H1 (cell line): ENCODE measurements around the gene CDC123. TPM values are rescaled to one million over a fixed set of nuclear protein-coding genes. Genes with fewer than 3 reads are reported as not detected.
"Not testable (repeated sequence)": the region's sequence is repeated elsewhere in the genome, so short reads cannot be mapped to it uniquely, and the experiment has no call there.

Experiments
- CTCF ChIA-PET: fragments of 300-600 bp; sonication (Branson Sonifier 250); formaldehyde crosslinking; loops from one replicate; lab custom pipeline; 2021; ENCODE audit not compliant: partially characterized antibody; lab: Charles Lee
- POLR2A ChIA-PET: fragments of 300-600 bp; sonication (Branson Sonifier 250); formaldehyde crosslinking; loops from one replicate; lab custom pipeline; 2021; ENCODE audit warnings: inconsistent platforms; ENCODE audit not compliant: partially characterized antibody; lab: Charles Lee
- DNase-seq, 2 experiments: peaks; one replicate each; pipeline versions ENCODE4 v3.0.0 to v3.0.0-alpha.2; 2010 to 2022; ENCODE audit warnings: low spot score in 2 of 2, low read depth in 1 of 2, mixed read lengths in 1 of 2
- FAIRE-seq: peaks from 2 replicates; lab custom pipeline; 2011; peaks lifted over from hg19 to GRCh38; lab: Jason Lieb, UNC
- H2AFZ ChIP-seq: 2 replicates; pipeline ENCODE4 v1.8.1; 2012; ENCODE audit warnings: low read length, inconsistent platforms
- H2AK5ac ChIP-seq: 2 replicates; pipeline ENCODE4 v1.6.1; 2013; ENCODE audit warnings: low read depth, low read length
- H2BK120ac ChIP-seq: replicated peaks from 2 replicates; pipeline ENCODE3; 2013; ENCODE audit warnings: low read depth, low read length, inconsistent platforms
- H2BK12ac ChIP-seq: 2 replicates; pipeline ENCODE4 v1.6.1; 2013; ENCODE audit warnings: low read depth, low read length
- H2BK15ac ChIP-seq: 2 replicates; pipeline ENCODE4 v1.6.1; 2013; ENCODE audit warnings: low read length
- H2BK20ac ChIP-seq: 2 replicates; pipeline ENCODE4 v1.6.1; 2013; ENCODE audit warnings: low read length
- H2BK5ac ChIP-seq: 2 replicates; pipeline ENCODE4 v1.6.1; 2013; ENCODE audit warnings: low read depth, low read length
- H3K14ac ChIP-seq: 2 replicates; pipeline ENCODE4 v1.6.1; 2013; ENCODE audit warnings: inconsistent platforms; ENCODE audit not compliant: insufficient read length
- H3K18ac ChIP-seq: 2 replicates; pipeline ENCODE4 v1.6.1; 2013; ENCODE audit warnings: low read length; ENCODE audit errors: extremely low read depth
- H3K23ac ChIP-seq: 2 replicates; pipeline ENCODE4 v1.6.1; 2013; ENCODE audit warnings: inconsistent platforms; ENCODE audit not compliant: insufficient read length
- H3K23me2 ChIP-seq: 2 replicates; pipeline ENCODE4 v1.6.1; 2013; ENCODE audit warnings: low read depth, low read length
- H3K27ac ChIP-seq: 2 replicates; pipeline ENCODE4 v1.6.1; 2011; ENCODE audit warnings: low read depth, low read length, inconsistent platforms
- H3K27me3 ChIP-seq, 4 experiments: replicated peaks in 1 of 4; 1 replicate in 1 of 4; 2 replicates in 3 of 4; pipeline versions ENCODE4 v1.6.1 to v1.8.1; 2011 to 2013; ENCODE audit warnings: low read length in 3 of 4, mild to moderate bottlenecking in 3 of 4, inconsistent platforms in 2 of 4, mixed read lengths in 2 of 4, moderate library complexity in 1 of 4; ENCODE audit not compliant: control insufficient read depth in 3 of 4, insufficient read depth in 3 of 4; ENCODE audit errors: extremely low read depth in 1 of 4
- H3K36me3 ChIP-seq, 4 experiments: 2 replicates each; pipeline versions ENCODE4 v1.6.1 to v1.8.1; 2011 to 2013; ENCODE audit warnings: mild to moderate bottlenecking in 4 of 4, low read length in 3 of 4, moderate library complexity in 2 of 4, control low read depth in 1 of 4, inconsistent platforms in 1 of 4; ENCODE audit not compliant: insufficient read depth in 4 of 4, control insufficient read depth in 2 of 4
- H3K4ac ChIP-seq: replicated peaks from 2 replicates; pipeline ENCODE3; 2013; ENCODE audit warnings: low read length, low read depth, mixed read lengths, inconsistent platforms; ENCODE audit not compliant: insufficient read length
- H3K4me1 ChIP-seq, 4 experiments: replicated peaks in 1 of 4; 1 replicate in 1 of 4; 2 replicates in 3 of 4; pipeline versions ENCODE4 v1.6.1 to v1.8.1; 2011 to 2013; ENCODE audit warnings: low read length in 3 of 4, inconsistent platforms in 2 of 4, mixed read lengths in 1 of 4; ENCODE audit not compliant: insufficient read depth in 4 of 4, control insufficient read depth in 3 of 4
- H3K4me2 ChIP-seq, 2 experiments: 2 replicates each; pipeline versions ENCODE4 v1.6.1 to v1.8.1; 2011 to 2013; ENCODE audit warnings: low read depth in 2 of 2, low read length in 2 of 2, control low read depth in 1 of 2, inconsistent platforms in 1 of 2, mild to moderate bottlenecking in 1 of 2; ENCODE audit not compliant: insufficient read depth in 1 of 2
- H3K4me3 ChIP-seq, 4 experiments: fragments of 200-600, 300-600 bp in 1 of 4; sonication (generic), shearing (Covaris generic), sonication (Bioruptor Twin) in 1 of 4; 2 replicates each; pipeline versions ENCODE4 v1.5.1 to v1.8.1; 2011 to 2016; ENCODE audit warnings: low read length in 4 of 4, low read depth in 3 of 4, control low read depth in 2 of 4, inconsistent platforms in 2 of 4, mild to moderate bottlenecking in 2 of 4, mixed read lengths in 1 of 4, moderate library complexity in 1 of 4; ENCODE audit not compliant: insufficient read depth in 2 of 4; ENCODE audit errors: extremely low read depth in 1 of 4
- H3K56ac ChIP-seq: replicated peaks from 2 replicates; pipeline ENCODE3; 2013; ENCODE audit warnings: low read depth, mild to moderate bottlenecking, mixed read lengths, low read length, inconsistent platforms; ENCODE audit not compliant: insufficient read length
- H3K79me1 ChIP-seq: 2 replicates; pipeline ENCODE4 v1.6.1; 2013; ENCODE audit warnings: low read depth, low read length, control low read depth
- H3K79me2 ChIP-seq, 2 experiments: 2 replicates each; pipeline versions ENCODE4 v1.6.1 to v1.8.1; 2012 to 2013; ENCODE audit warnings: low read length in 2 of 2, mild to moderate bottlenecking in 2 of 2, inconsistent platforms in 1 of 2; ENCODE audit not compliant: insufficient read depth in 2 of 2, control insufficient read depth in 1 of 2
- H3K9ac ChIP-seq, 4 experiments: replicated peaks in 1 of 4; 1 replicate in 1 of 4; 2 replicates in 3 of 4; pipeline versions ENCODE4 v1.6.1 to v1.8.1; 2011 to 2013; ENCODE audit warnings: low read depth in 3 of 4, low read length in 3 of 4, control low read depth in 2 of 4, mild to moderate bottlenecking in 2 of 4, moderate library complexity in 2 of 4, inconsistent platforms in 1 of 4; ENCODE audit errors: extremely low read depth in 1 of 4
- H3K9me3 ChIP-seq, 2 experiments: 2 replicates each; pipeline versions ENCODE4 v1.6.1 to v1.8.1; 2012 to 2013; ENCODE audit warnings: mild to moderate bottlenecking in 2 of 2, moderate library complexity in 2 of 2, control low read depth in 1 of 2, inconsistent platforms in 1 of 2, low read depth in 1 of 2, low read length in 1 of 2, mixed read lengths in 1 of 2; ENCODE audit not compliant: insufficient read depth in 2 of 2
- H4K20me1 ChIP-seq, 2 experiments: replicated peaks in 1 of 2; 2 replicates each; pipeline versions ENCODE3 to v1.8.1; 2011 to 2013; ENCODE audit warnings: inconsistent platforms in 2 of 2, low read length in 2 of 2, mild to moderate bottlenecking in 1 of 2; ENCODE audit not compliant: insufficient read depth in 2 of 2, control insufficient read depth in 1 of 2
- H4K5ac ChIP-seq: 2 replicates; pipeline ENCODE4 v1.6.1; 2013; ENCODE audit warnings: low read length, low read depth, mixed read lengths, inconsistent platforms; ENCODE audit not compliant: insufficient read length
- H4K8ac ChIP-seq: 2 replicates; pipeline ENCODE4 v1.8.0; 2013; ENCODE audit warnings: mild to moderate bottlenecking, moderate library complexity, low read length, inconsistent platforms; ENCODE audit not compliant: insufficient read depth; ENCODE audit errors: extremely low read depth
- H4K91ac ChIP-seq: replicated peaks from 2 replicates; pipeline ENCODE3; 2013; ENCODE audit warnings: low read length, mixed read lengths, inconsistent platforms; ENCODE audit not compliant: insufficient read length
- WGBS, 2 experiments: shearing (Covaris generic) in 1 of 2; methylation state at CpG; one replicate each; pipeline versions ENCODE4 v1.1.6 to v1.1.7; 2013 to 2015; ENCODE audit warnings: low lambda C conversion rate in 2 of 2, mixed read lengths in 2 of 2, inconsistent platforms in 1 of 2, low coverage in 1 of 2, missing lambda C conversion rate in 1 of 2; ENCODE audit not compliant: insufficient replicate concordance in 2 of 2, insufficient coverage in 1 of 2, insufficient read length in 1 of 2; ENCODE audit errors: extremely low coverage in 1 of 2, missing lambda C conversion rate in 1 of 2; 5-methylcytosine and 5-hydroxymethylcytosine counted together
- polyA plus RNA-seq, 7 experiments: library from polyadenylated mRNA; depleted of rRNA in 3 of 7; stranded (reverse) in 5 of 7; unstranded in 2 of 7; fragments of >200 nt in 5 of 7; fragments of 200-250 nt in 2 of 7; gene quantifications; 1 replicate in 5 of 7; 2 replicates in 1 of 7; 4 replicates in 1 of 7; pipeline versions ENCODE4 v1.2.1 to v1.2.3, GENCODE V29; 2011 to 2013; ENCODE audit warnings: missing spikeins in 2 of 7, mixed read lengths in 2 of 7
- total RNA-seq: library from RNA; stranded (reverse); fragmentation: NEBNext Ultra II Directional; extraction: Animal tissue kit (Norgen Biotek cat#: 25700); gene quantifications from 2 replicates; pipeline ENCODE4 v1.2.1, GENCODE V29; 2021

CDC123 gene
- total and polyA plus RNA-seq, 2 of the 8 experiments (the other 6 are each of a cell fraction or from before 2014, with no cell fraction given) = 115 to 202 TPM

DNA sequence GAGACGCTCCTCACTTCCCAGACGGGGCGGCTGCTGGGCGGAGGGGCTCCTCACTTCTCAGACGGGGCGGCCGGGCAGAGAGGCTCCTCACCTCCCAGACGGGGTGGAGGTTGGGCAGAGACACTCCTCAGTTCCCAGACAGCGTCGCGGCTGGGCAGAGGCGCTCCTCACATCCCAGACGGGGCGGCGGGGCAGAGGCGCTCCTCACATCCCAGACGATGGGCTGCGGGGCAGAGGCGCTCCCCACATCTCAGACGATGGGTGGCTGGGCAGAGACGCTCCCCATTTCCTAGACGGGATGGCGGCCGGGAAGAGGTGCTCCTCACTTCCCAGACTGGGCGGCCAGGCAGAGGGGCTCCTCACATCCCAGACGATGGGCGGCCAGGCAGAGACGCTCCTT is 30.4 kb downstream of the CDC123 start:
- H2BK120ac ChIP-seq = not testable (repeated sequence)

More for the DNA sequence above, 30.4 kb downstream of the CDC123 start:
- H3K56ac ChIP-seq, H3K4me1 ChIP-seq, H3K79me1 ChIP-seq, H3K27me3 ChIP-seq, H3K14ac ChIP-seq, H3K18ac ChIP-seq, H2AK5ac ChIP-seq, H2BK20ac ChIP-seq, H3K9ac ChIP-seq, H2BK15ac ChIP-seq, H4K20me1 ChIP-seq, H3K23me2 ChIP-seq, POLR2A ChIA-PET, DNase-seq, CTCF ChIA-PET, H4K5ac ChIP-seq, H2BK5ac ChIP-seq, H3K4ac ChIP-seq, H3K4me2 ChIP-seq, H3K23ac ChIP-seq, H3K79me2 ChIP-seq, H4K91ac ChIP-seq, H2AFZ ChIP-seq, H2BK12ac ChIP-seq, FAIRE-seq, H3K27ac ChIP-seq, H3K4me3 ChIP-seq, H4K8ac ChIP-seq: not testable (repeated sequence)
- Histone ChIP-seq H3K9me3 (peaks cover 3 to 13% of the 10 kb centered on the region in 2 experiments; a peak in 3 of 4 replicates), H3K36me3 (peaks cover 0 to 44% (median 23%) of the 10 kb centered on the region in 4 experiments; a peak in 7 of 8 replicates)
- 96% methylated on average over 3 of the region's 28 CpGs; no CpG with 5 or more reads in 1 of the 2 experiments for WGBS, 2 experiments
